IPS-15b (cell line): ENCODE data around the gene LRRFIP1.

ENCODE experiments used
- H3K27me3 ChIP-seq: one replicate; pipeline ENCODE4 v1.6.1; 2013; ENCODE audit warnings: low read length; ENCODE audit not compliant: control insufficient read depth, insufficient read depth
- H3K36me3 ChIP-seq: one replicate; pipeline ENCODE4 v1.6.1; 2013; ENCODE audit warnings: low read length; ENCODE audit not compliant: control insufficient read depth, insufficient read depth
- H3K4me1 ChIP-seq: one replicate; pipeline ENCODE4 v1.6.1; 2013; ENCODE audit warnings: mild to moderate bottlenecking, low read length; ENCODE audit not compliant: control insufficient read depth, insufficient read depth
- H3K4me3 ChIP-seq: one replicate; pipeline ENCODE4 v1.5.1; 2013; ENCODE audit warnings: low read depth, low read length
- H3K9ac ChIP-seq: one replicate; pipeline ENCODE4 v1.6.1; 2013; ENCODE audit warnings: low read depth, mild to moderate bottlenecking, low read length
- H3K9me3 ChIP-seq: one replicate; pipeline ENCODE4 v1.6.1; 2013; ENCODE audit warnings: mild to moderate bottlenecking, low read length; ENCODE audit not compliant: control insufficient read depth, insufficient read depth

The LRRFIP1 gene

GRCh38 chr2:237819231-237819630 lies 191.8 kb downstream of the LRRFIP1 start:
- no peaks in the 10 kb centered on the region for H3K36me3 ChIP-seq
- no peak overlapping the region for H3K4me3 ChIP-seq
- no peaks in the 10 kb centered on the region for H3K9me3 ChIP-seq
- H3K4me1 ChIP-seq, result no peaks in the 10 kb centered on the region
- H3K9ac ChIP-seq, result no peak overlapping the region
- no peaks in the 10 kb centered on the region for H3K27me3 ChIP-seq

- no peak overlapping the region for H3K4me3 ChIP-seq
- H3K9me3 ChIP-seq, result no peaks in the 10 kb centered on the region
- H3K4me1 ChIP-seq, result no peaks in the 10 kb centered on the region
- no peaks in the 10 kb centered on the region for H3K27me3 ChIP-seq
- no peaks in the 10 kb centered on the region for H3K36me3 ChIP-seq
- H3K9ac ChIP-seq, result no peak overlapping the region
These were observed 193.0 kb downstream of the LRRFIP1 start for GRCh38 chr2:237820421-237820820.

GRCh38 chr2:237823544-237823943 lies 196.2 kb downstream of the LRRFIP1 start:
- no peak overlapping the region for H3K4me3 ChIP-seq
- H3K4me1 ChIP-seq, result no peaks in the 10 kb centered on the region
- H3K27me3 ChIP-seq, result no peaks in the 10 kb centered on the region
- H3K9me3 ChIP-seq, result no peaks in the 10 kb centered on the region
- no peak overlapping the region for H3K9ac ChIP-seq
- no peaks in the 10 kb centered on the region for H3K36me3 ChIP-seq

- Histone ChIP-seq H3K9me3 (no peaks in the 10 kb centered on the region), H3K4me1 (no peaks in the 10 kb centered on the region), H3K9ac (no peak overlapping the region), H3K36me3 (no peaks in the 10 kb centered on the region), H3K27me3 (no peaks in the 10 kb centered on the region), H3K4me3 (no peak overlapping the region)
These were observed 196.7 kb downstream of the LRRFIP1 start for GRCh38 chr2:237824085-237824484.

GRCh38 chr2:237827421-237827987 lies 200.1 kb downstream of the LRRFIP1 start:
- Histone ChIP-seq H3K4me1 (no peaks in the 10 kb centered on the region), H3K9me3 (no peaks in the 10 kb centered on the region), H3K36me3 (no peaks in the 10 kb centered on the region), H3K9ac (no peak overlapping the region), H3K27me3 (no peaks in the 10 kb centered on the region), H3K4me3 (no peak overlapping the region)
